Activated naive CD8-positive, alpha-beta T cell treated with anti-CD3 and anti-CD28 coated beads, Interleukin-2, amount 50 U/mL, for 24 hours (primary cell): ENCODE results near the gene CDC42BPB.

Experiments
- ATAC-seq: fragments of 150-1000 bp; cut with Tn5 transposase; one replicate; pipeline ENCODE4 v1.10.0; 2021
- DNase-seq: peaks from one replicate; pipeline ENCODE4 v3.0.0; 2021
- H3K27ac Mint-ChIP-seq: one replicate; pipeline ENCODE4 v1.8.0; 2021; ENCODE audit warnings: mild to moderate bottlenecking, mixed read lengths
- H3K27me3 Mint-ChIP-seq: one replicate; pipeline ENCODE4 v1.8.0; 2021; ENCODE audit warnings: mixed read lengths
- H3K36me3 Mint-ChIP-seq: one replicate; pipeline ENCODE4 v1.8.0; 2021; ENCODE audit warnings: low read depth, mixed read lengths
- H3K4me1 Mint-ChIP-seq: one replicate; pipeline ENCODE4 v1.8.0; 2021; ENCODE audit warnings: mixed read lengths
- H3K4me3 Mint-ChIP-seq: one replicate; pipeline ENCODE4 v1.8.0; 2021; ENCODE audit warnings: mild to moderate bottlenecking, moderate library complexity, mixed read lengths
- H3K9me3 Mint-ChIP-seq: one replicate; pipeline ENCODE4 v1.8.0; 2021; ENCODE audit warnings: mixed read lengths

CDC42BPB gene

DNA sequence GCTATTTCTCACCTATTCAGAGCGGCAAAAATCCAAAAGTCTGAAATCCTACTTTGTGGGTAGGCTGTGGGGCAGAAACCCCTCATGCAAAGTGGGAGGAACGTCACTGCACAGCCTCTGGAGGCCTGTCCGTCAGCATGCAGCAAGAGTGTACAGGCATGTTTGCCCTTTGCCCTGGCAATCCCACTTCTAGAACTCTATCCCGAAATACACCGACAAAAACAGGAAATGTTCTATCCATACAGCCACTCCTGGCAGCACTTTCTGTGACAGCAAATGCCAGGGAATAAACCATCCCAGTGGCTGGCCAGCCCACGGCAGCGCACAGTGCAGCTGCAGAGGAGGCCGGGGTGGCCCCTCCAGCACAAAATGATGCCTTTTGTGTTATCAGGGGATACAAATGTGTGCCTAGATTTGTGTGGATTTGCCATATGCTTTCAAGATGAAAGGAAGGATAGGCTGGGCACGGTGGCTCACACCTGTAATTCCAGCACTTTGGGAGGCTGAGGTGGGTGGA lies 95.2 kb downstream of the CDC42BPB start:
- Mint-ChIP-seq H3K27ac (no peak overlapping the region), H3K4me1 (no peaks in the 10 kb centered on the region), H3K27me3 (no peaks in the 10 kb centered on the region), H3K4me3 (no peak overlapping the region), H3K36me3 (peaks cover 3% of the 10 kb centered on the region), H3K9me3 (no peaks in the 10 kb centered on the region)
- DNase-seq (no peak), ATAC-seq (no peak)

DNA sequence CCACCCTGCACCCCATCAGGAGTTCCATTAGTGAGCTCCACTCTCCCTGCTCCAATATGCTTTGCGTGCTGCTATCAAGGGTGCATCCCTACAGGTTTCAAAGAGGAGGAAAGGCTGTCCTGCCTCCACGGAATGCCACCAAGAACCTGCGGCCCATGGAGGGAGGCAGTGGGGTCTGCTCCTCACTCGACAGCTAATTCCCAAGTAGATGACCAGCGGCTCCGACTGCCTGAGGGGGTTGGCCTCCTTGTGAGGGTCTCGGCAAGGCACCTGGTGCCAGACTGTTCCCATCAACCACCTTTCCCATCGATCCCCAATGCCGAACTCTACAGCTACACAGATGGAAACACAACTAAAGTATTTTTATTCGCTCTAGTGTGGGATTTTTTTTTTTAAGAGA lies 98.9 kb downstream of the CDC42BPB start:
- H3K36me3 Mint-ChIP-seq = peaks cover 3% of the 10 kb centered on the region
- DNase-seq (no peak), ATAC-seq (no peak)
- H3K4me1 Mint-ChIP-seq = no peaks in the 10 kb centered on the region
- H3K9me3 Mint-ChIP-seq = no peaks in the 10 kb centered on the region
- H3K4me3 Mint-ChIP-seq = no peak overlapping the region
- H3K27ac Mint-ChIP-seq = no peak overlapping the region
- no peaks in the 10 kb centered on the region for H3K27me3 Mint-ChIP-seq

DNA sequence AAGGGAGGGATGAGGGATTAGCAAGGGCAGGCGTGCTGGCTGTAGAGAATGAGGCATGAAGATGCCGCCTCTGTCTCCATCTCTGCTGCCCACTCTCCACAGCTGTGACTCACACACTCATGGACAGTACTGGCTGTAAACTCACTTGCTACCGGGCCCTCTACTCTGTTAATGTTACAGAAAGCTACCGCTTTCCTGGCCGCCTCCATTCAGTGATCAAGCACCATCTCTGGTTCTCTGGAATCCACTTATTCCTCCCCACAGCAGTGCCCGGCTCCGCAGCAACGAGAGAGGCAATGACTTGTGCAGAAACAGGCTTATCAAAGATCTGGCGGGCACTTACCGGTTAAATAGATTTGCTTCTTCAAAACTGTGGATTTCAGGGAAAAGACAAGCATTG lies 100.1 kb downstream of the CDC42BPB start:
- Mint-ChIP-seq H3K27me3 (no peaks in the 10 kb centered on the region), H3K27ac (no peak overlapping the region), H3K4me1 (no peaks in the 10 kb centered on the region), H3K9me3 (no peaks in the 10 kb centered on the region), H3K36me3 (peaks cover 3% of the 10 kb centered on the region), H3K4me3 (no peak overlapping the region)
- DNase-seq (no peak), ATAC-seq (no peak)

DNA sequence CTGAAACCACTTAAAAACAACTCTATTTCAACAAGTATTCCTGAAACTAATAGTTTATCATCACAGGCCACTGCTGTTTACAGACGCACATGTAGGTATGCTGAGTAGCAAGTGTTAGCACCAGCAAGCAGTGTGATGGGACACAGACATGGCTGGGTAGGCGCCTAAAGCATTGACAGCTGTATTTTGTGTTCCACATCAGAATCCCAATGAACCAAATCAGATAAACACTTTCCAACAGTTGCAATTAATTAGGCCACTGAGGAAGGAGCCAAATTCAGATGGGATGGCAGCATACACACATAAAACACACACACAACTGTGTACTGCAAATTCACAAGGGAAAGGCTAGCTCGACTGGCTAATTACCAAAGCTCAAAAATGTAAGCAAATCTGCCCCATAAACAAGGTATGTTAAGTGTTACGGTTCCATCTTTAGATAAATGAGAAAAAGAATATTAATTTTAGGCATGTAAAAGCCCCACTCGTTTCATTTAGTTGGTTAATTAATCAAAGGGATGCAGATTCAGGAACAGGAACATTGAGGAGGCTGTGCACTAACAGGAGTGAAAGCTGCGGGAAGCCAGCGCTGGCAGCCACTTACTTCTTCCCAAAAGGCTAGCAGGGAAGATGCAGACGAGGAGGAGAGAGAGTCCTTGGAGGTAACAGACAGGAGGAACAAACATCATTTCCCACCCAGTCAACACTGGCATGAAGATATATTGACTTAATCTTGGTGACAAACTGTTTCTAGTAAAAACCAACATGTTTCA lies 101.5 kb downstream of the CDC42BPB start:
- no peaks in the 10 kb centered on the region for H3K4me1 Mint-ChIP-seq
- no peaks in the 10 kb centered on the region for H3K27me3 Mint-ChIP-seq
- H3K36me3 Mint-ChIP-seq = peaks cover 3% of the 10 kb centered on the region
- ATAC-seq (no peak), DNase-seq (no peak)
- no peak overlapping the region for H3K27ac Mint-ChIP-seq
- H3K4me3 Mint-ChIP-seq = no peak overlapping the region
- no peaks in the 10 kb centered on the region for H3K9me3 Mint-ChIP-seq

DNA sequence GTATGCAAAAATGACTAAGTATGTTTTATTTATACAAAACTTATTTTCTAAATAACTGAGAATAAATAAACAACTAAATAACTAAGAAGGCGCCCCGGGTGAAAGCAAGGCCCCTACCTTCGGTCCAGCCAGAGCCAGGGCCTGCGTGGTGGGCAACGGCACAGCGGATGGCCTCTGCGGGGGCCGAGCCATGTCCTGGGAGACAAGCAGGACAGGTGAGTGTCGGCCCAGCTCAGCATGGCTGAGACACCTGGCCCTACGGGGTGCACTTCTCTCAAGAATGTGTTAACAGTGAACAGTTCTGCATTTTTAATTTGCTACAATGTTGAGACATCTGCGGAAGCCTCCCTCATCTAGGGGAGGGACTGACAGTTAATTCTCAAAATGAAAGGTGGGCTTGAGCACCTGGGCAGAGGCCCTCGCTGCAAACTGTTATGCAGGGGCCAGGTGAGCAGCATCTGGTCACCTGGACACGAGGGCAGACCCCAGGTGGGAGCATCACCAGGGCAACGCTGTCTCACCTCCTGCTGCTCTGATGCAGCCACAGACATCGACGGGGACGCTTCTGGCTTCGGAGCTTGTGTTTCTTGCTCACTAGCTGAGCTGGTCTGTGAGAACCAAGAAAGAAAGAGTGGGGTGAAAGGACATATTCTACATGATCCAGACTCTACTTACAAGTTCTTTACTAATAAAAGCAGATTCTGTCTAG lies 103.1 kb downstream of the CDC42BPB start:
- H3K4me3 Mint-ChIP-seq = no peak overlapping the region
- no peak for ATAC-seq
- H3K27me3 Mint-ChIP-seq = no peaks in the 10 kb centered on the region
- no peaks in the 10 kb centered on the region for H3K36me3 Mint-ChIP-seq
- H3K4me1 Mint-ChIP-seq = peaks cover 5% of the 10 kb centered on the region
- no peaks in the 10 kb centered on the region for H3K9me3 Mint-ChIP-seq
- no peak overlapping the region for H3K27ac Mint-ChIP-seq
- no peak for DNase-seq

DNA sequence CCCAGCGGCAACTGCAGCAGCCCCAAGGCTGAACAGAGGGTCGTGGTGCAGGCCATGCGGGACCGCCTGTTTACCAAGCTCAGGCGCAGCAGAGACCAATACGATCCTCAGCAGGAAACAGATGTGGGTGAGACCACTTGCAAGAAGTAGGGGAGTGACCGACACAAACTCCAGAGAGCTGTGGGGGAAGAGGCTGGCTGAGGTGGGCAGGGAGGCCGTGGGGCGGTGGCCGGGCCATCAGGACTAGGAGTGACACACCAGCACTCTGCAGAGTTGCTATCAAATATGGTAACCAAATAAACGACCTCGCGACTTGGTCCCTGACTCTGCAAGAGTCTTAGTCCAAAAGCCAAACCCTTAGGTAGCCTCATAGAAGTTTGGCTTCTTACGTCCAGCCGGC lies 104.2 kb downstream of the CDC42BPB start:
- H3K4me1 Mint-ChIP-seq = peaks cover 11% of the 10 kb centered on the region
- DNase-seq = no peak
- no peaks in the 10 kb centered on the region for H3K36me3 Mint-ChIP-seq
- H3K9me3 Mint-ChIP-seq = no peaks in the 10 kb centered on the region
- H3K27ac Mint-ChIP-seq = no peak overlapping the region
- ATAC-seq = no peak
- no peaks in the 10 kb centered on the region for H3K27me3 Mint-ChIP-seq
- no peak overlapping the region for H3K4me3 Mint-ChIP-seq

DNA sequence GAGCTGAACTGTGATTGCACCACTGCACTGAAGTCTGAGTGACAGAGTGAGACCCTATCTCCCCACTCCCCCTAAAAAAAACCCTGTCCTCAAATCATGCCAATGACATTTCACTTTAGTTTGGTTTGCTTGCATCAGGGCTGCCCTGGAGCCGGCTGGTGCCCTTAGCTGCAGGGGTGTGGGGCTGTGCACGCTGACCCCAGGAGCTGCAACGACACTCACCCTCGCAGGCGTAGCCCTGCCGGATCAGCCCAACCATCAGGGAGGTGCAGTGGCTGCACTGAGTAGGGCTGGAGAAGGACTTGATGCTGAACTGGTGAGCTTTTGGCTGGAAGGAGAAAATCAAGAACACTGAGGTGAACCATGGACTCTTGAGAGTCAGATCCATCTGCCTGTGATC lies 105.1 kb downstream of the CDC42BPB start:
- ATAC-seq = no peak
- Mint-ChIP-seq H3K27me3 (no peaks in the 10 kb centered on the region), H3K4me3 (no peak overlapping the region), H3K36me3 (no peaks in the 10 kb centered on the region), H3K4me1 (peaks cover 13% of the 10 kb centered on the region), H3K27ac (no peak overlapping the region), H3K9me3 (no peaks in the 10 kb centered on the region)
- no peak for DNase-seq

DNA sequence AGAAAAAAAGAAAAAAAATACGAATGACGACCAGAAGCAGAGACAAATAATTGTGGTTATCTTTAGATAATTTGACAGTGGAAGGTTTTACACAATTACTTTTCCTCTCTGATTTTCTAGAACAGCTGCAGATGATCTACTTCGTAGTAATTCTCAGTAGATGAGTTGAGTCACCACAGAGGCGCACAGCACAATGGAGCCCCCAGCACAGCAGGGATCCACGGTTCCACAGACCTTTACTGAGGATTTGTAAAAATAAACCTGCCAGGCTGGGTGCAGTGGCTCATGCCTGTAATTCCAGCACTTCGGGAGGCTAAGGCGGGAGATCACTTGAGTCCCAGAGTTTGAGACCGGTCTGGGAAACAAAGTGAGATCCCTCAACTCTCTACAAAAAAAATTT lies 105.5 kb downstream of the CDC42BPB start:
- no peak overlapping the region for H3K4me3 Mint-ChIP-seq
- no peak overlapping the region for H3K27ac Mint-ChIP-seq
- H3K36me3 Mint-ChIP-seq = no peaks in the 10 kb centered on the region
- no peaks in the 10 kb centered on the region for H3K9me3 Mint-ChIP-seq
- ATAC-seq = no peak
- no peaks in the 10 kb centered on the region for H3K27me3 Mint-ChIP-seq
- DNase-seq = no peak
- H3K4me1 Mint-ChIP-seq = peaks cover 13% of the 10 kb centered on the region

DNA sequence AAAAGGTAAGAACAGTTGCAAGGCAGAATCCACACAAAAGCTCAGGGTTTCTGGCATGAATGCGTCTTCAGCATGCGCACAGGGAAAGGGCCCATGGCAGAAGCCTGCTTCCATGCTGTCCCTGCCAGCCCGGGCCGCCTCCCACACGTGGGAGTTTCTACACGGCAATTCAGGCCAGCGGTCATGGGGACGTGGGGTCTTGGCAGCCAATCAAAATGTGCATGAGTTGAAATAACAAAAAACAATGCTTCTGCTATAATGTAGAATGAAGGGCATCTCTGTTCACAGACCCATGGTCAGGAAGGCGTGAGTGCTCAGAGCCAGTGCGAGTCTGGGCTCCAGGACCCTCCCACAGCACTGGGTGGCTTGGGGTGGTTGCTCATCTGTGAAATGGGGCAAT lies 106.3 kb downstream of the CDC42BPB start:
- no peaks in the 10 kb centered on the region for H3K27me3 Mint-ChIP-seq
- H3K36me3 Mint-ChIP-seq = no peaks in the 10 kb centered on the region
- no peak overlapping the region for H3K27ac Mint-ChIP-seq
- no peak overlapping the region for H3K4me3 Mint-ChIP-seq
- peaks cover 15% of the 10 kb centered on the region for H3K4me1 Mint-ChIP-seq
- DNase-seq = no peak
- no peak for ATAC-seq
- H3K9me3 Mint-ChIP-seq = no peaks in the 10 kb centered on the region

DNA sequence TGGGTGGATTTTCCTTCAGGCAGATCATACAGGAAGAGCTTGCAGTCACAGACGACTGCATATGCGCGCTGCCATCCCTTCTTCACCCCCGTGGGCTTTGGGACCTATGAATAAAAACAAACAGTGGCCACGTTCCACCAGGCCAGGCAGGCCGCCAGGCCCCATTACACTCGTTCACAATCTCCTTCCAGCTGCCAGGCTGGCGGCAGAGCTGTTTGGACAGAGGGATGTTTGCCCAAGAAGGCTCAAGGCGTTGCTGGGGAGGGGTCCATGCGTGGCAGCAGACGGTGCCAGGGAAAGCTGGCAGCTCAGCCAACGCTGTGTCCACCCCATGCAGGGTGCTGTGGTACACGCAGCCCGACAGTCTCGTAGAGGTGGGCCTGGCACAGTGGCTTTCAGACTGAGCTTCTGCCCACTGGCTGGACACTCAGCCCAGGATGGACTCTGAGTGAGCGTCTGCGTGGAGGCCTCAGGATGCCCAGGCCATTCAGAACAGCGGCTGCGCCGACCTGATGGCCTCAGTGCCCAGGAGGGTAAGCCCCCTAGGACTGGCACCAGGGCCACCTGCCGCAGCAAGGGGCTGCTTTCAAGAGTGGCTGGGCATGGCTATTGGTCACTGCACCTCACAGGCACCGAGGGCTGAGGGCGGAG lies 107.4 kb downstream of the CDC42BPB start:
- Mint-ChIP-seq H3K4me1 (peaks cover 15% of the 10 kb centered on the region), H3K9me3 (no peaks in the 10 kb centered on the region), H3K27me3 (no peaks in the 10 kb centered on the region), H3K27ac (no peak overlapping the region), H3K36me3 (no peaks in the 10 kb centered on the region), H3K4me3 (no peak overlapping the region)
- no peak for ATAC-seq
- DNase-seq = no peak

DNA sequence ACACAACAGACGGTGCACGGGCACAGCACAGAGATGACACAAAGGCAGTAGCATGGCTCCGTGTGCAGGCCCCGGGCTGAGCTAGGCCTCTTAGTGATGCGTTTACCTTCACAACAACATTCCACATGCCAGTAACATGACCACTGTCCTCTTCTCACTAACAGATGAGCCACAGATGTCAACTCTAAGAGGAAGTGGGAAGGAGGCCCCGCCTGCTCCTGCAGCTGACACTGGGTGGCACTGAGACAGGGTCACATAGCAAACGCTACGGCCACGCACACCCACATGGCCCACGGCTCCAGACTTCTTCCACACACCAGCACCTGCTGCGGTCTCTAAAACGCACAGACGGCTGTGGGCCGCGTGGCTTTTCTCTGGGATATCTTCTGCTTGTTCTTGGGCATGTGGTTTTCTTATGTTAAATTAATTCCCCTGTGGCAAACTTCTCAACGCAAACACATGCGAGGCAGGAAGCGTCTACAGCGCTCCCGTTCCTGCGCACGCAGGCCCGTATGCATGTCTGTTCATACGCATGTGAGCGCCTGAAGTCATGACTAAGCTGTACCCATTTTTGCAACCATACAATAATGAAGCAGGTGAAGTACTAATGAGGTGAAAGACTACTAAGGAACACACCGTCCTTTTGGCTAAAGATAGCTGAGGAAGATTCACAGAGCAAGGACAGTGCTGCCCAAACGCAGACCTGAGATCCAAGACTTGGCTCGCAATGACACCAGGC lies 108.1 kb downstream of the CDC42BPB start:
- H3K4me1 Mint-ChIP-seq = peaks cover 15% of the 10 kb centered on the region
- H3K27me3 Mint-ChIP-seq = no peaks in the 10 kb centered on the region
- no peaks in the 10 kb centered on the region for H3K36me3 Mint-ChIP-seq
- peak overlapping the region; percentile 71 for H3K27ac Mint-ChIP-seq
- peak; percentile 71 for ATAC-seq
- H3K4me3 Mint-ChIP-seq = peak overlapping the region; percentile 12
- no peaks in the 10 kb centered on the region for H3K9me3 Mint-ChIP-seq
- DNase-seq = peak; percentile 36

DNA sequence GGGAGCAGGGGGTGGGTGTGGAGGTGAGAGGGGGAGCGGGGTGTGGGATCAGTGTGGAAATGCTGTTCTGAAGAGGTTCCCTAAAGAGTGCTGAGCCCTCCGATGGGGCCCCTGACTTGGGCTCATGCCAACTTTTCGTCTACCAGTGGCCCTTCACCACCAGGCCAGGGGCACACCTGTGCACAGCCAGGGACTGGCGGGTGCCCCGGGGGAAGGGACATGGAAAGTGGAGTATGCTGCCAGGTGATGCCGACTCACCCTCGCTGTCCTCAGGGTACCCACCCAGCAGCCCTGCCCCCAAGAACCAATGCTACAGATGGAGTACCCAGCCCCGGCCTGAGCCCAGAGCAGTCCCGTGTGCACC lies 108.7 kb downstream of the CDC42BPB start:
- no peaks in the 10 kb centered on the region for H3K36me3 Mint-ChIP-seq
- no peak for ATAC-seq
- peaks cover 15% of the 10 kb centered on the region for H3K4me1 Mint-ChIP-seq
- H3K9me3 Mint-ChIP-seq = no peaks in the 10 kb centered on the region
- no peak for DNase-seq
- H3K27me3 Mint-ChIP-seq = no peaks in the 10 kb centered on the region
- H3K4me3 Mint-ChIP-seq = no peak overlapping the region
- peak overlapping the region; percentile 71 for H3K27ac Mint-ChIP-seq

DNA sequence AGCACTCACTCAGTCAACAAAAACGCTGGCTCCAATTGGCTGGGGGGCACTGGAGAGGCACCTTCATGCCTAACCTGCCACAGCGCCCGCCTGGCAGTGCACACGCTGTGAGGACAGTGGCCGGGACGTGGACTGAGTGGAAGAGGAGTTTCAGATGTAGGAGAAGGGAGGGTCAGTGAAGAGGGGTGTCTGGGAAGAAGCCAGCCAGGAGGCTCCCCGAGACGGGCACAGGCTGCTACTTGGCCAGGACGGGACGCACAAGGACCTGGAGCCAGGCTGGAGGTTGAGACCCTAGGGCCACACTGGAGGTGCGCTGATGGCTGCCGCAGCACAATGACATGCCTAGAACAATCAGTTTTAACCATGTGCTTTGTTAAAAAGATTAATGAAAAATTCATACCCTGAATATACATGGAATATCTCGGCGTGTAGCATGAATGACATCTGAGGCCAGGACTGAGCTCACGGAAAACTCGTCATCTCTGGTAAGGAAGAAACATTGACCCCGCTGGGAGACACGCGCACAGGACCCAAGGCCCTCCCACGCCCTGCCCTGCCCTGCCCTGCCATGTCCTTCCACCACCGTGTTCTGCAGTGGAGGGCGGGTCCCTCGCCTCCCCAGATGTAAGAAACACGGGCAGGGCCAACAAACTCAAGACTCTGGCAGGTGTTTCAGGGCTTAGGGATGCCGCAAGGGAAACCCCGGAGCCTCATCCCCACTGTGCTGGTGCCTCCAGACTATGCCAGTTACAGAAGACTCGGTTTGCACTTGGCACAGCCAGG lies 109.8 kb downstream of the CDC42BPB start:
- no peaks in the 10 kb centered on the region for H3K9me3 Mint-ChIP-seq
- DNase-seq = no peak
- H3K4me1 Mint-ChIP-seq = peaks cover 15% of the 10 kb centered on the region
- no peaks in the 10 kb centered on the region for H3K36me3 Mint-ChIP-seq
- no peaks in the 10 kb centered on the region for H3K27me3 Mint-ChIP-seq
- H3K27ac Mint-ChIP-seq = no peak overlapping the region
- no peak overlapping the region for H3K4me3 Mint-ChIP-seq
- ATAC-seq = no peak
